NK-92 treated with Interleukin-12 subunit alpha and Interleukin-12 subunit beta, amount 100 ng/mL, for 24 hours (cell line): ENCODE measurements around the gene FEN1.

Experiments used
- DNase-seq: peaks from one replicate; lab custom pipeline; 2025; lab: John Stamatoyannopoulos, UW

Gene FEN1

DNA sequence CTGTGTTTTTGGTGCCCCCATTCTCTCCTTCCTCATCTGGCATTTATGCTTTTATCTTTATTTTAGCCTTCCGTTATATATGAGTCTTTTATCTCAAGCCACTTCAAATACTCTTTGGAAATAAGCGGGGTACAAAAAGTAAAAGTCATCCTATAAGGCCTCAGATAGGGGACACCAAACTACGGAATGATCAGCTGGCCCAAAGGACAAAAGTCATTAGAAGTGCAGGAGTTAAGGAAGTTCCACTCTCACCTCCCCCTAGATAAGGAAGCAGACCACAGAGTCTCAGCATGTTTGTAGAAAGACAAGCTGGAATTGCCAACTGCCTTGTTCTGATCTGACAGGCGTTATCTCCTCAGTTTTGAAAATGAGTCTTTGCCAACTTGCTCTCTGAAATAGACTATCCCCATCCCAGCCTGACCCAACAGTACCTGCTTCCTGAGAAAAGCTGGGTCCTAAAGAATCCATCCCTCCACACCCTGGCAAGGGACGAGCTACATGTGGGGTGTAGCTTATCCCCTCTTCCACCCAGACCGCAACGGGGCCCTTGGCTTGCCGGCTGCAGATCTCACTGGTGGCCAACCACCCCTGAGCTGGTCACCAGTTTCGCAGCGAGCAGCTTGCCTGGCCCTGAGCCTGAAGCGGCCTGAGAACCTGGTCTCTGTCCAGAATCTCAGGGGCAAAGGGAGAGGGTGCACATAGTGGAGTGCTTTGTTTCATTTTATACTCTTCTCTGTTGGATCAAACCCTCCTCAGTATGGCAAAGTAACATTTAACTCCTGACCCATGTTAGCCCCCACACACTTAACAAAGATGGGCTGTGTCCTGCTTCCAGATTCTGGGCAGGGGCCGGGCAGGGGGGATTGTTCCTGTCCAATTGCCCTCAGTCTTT lies 49.2 kb downstream of the FEN1 start:
- no peak for DNase-seq

DNA sequence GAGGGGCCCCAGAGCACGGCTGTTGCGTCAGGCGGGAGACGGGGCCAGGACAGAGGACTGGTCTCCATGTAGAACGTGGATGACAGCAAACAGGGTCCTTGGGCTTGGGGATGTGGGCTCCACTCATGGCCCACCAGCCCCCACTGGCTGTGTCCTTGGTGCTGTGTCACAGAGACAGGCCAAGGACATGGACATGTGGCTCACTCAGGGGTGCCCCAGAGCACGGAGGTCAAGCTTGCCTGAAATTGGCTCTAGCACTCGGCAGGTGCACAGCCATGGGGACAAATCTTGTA lies 49.8 kb downstream of the FEN1 start:
- DNase-seq = no peak

DNA sequence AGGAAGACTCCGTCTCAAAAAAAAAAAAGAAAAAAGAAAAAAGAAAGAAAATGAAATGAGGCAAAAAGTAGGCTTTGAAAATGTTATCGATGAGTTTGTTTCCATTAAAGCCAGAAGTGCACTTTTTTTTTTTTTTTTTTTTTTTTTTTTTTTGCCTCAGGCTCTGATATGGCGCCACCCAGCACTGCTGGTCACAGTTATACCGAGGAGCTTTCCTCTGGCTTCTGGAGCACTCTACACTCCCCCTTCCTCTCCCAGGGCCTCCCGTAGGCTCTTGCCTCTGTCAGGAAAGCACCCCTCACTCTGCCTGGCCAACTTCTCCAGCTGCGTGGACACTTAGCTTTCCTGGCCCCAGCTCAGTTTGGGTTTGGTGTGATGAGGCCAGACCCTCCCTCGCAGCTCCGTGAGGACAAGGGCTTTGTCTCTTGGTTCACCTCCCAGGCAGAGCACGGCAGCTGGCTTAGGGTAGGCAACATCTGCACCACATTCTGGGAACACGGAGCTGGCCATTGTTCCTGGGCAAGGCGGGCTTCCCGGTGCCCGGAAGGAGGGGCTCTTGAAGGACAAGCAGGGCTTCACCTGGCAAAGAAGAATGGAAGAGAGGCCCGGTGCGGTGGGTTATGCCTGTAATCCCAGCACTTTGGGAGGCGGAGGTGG lies 52.3 kb downstream of the FEN1 start:
- no peak for DNase-seq

DNA sequence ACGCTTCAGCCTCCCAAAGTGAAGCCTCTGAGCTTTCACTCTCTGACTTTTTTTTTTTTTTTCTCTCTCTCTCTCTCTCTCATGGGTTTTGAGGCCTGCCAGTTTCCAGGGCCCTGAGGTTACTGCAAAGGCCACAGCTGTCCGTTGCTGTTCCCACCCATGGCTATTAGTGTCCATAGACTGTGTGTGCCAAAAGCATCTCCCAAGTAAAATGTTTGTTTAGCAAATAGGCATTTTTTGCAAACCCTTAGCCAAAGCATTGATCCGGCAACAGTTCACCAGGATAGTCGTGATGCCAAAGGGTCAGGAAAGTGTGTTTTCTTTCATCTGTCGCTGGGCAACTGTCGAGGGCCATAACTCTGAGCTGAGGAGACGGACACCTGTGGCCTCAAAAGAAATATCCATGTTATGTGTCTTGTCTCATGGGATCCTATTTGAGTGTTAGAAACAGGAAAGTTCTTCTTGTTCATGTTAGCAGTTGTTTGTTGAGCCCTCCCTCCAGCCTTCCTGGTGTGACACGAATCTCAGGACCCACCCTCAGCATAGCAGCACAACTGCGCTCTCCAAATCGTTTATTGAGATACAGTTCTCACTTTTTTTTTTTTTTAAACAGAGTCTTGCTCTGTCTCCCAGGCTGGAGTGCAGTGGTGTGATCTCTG lies 53.8 kb downstream of the FEN1 start:
- no peak for DNase-seq
